ENCODE data around the gene MICALL1.

MICALL1 gene

DNA sequence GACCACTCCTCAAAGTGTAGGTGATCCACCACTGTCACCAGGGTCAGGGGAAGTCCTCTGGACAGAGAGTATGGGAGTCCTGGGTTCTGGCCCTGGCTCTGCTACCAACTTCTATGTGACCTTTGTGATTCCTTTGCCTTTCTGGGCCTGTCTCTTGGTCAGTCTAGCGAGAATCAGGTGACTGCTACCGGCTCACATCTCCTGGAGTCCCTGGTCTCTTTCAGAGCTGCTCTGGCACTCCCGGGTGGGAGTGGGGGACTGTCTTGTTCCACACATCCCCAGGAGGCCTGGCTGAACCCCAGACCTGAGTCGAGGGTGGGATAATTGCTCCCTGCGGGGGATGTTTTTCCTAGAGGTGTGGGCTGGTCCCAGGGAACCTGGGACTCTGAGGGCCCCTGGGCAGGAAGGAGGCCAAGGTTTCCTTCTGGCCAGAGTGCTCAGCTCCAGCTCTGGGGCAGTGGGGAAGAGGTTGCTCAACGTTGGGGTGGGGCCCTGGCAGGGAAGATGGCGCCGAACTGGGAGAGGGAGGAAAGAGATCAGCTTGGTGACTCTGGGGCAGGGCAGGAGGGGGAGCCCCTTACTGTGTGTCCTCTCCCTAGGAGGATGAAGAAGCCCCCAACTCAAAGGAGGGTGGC lies 76.2 kb downstream of the MICALL1 start:
- DNase-seq (ENCODE audit: low read depth in 3 of 3, low spot score in 1 of 3), result no peak

GRCh38 chr22:37982938-37983859 lies 77.1 kb downstream of the MICALL1 start:
- DNase-seq (ENCODE audit: low read depth in 3 of 3, low spot score in 1 of 3), result no peak

DNA sequence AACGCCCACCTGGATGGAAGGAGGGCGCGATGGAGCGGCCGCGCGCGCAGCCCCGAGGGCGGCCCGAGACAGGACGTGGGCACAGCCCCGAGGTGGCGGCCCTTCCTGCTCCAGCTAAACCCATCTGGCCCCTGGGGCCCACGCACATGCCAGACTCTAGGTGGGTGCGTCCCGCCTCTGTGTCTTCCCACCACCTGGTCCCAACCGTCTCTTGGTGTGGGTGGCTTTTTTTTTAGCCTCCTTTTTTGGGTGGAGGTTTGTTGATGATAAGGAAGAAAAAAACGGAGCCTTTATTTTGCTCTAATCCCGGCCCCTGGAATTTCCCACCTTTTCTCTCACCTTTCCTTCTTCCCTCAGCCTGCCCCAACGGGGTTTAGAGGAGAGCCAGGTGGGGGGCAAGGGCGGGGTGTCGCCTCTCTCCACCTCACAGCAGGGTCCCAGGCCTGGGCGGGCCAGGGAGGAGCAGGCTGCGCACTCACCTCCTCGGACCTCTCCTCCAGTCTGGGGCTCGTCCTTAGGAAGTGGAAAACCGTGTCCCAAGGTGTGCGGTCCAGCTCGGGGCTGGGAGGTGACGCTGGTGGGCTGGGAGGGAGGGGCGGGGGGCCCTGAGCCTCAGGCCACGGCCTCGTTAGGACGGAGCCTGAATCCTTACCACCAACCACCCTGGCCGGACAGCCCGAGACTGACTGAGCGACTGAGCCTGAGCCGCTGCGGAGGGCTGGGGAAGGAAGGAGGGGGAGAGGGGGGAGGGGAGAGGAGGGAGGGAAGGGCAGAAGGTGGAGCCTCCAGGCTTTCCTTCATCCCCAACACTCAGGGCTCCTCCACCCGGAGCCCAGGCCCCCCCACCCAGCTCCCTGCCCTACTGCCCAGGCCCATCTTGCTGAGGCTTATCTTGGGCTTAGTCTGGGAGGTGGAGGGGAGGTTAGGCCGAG lies 78.0 kb downstream of the MICALL1 start, which contains the start of gene SOX10:
Gene SOX10, minus strand, starts transcription at position 696 of the 932 bp plus-strand sequence. CDS start 771 bp downstream, outside the sequence.
- DNase-seq (ENCODE audit: low read depth in 3 of 3, low spot score in 1 of 3), result no peak

GRCh38 chr22:37985050-37985585 lies 79.0 kb downstream of the MICALL1 start:
- DNase-seq (ENCODE audit: low read depth in 3 of 3, low spot score in 1 of 3), result no peak

DNA sequence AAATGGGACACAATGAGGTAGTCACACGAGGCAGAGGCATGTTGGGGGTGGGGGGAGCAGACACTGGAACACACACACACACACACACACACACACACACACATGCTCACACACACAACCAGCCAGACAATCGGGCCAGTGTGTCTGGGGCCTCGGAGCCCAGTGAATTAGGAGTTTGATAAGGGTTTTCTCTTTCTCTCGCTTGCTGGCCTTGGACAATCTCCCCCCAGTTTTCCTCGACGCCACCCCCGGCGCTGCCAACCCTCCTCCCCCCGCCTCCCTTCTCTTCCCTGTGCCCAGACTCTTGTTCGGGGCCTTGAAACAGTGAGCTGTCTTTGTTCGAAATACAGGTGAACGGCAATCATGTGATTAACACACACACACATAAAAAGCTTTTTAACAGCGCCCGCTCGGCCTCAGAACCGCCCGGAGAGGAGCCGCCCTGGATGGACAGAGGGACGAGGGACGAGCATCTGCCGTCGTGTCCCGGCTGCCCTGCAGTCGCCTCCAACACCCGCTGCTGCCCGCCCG lies 79.7 kb downstream of the MICALL1 start:
- DNase-seq (ENCODE audit: low read depth in 3 of 3, low spot score in 1 of 3), result no peak

GRCh38 chr22:37986371-37986770 lies 80.3 kb downstream of the MICALL1 start:
- no peak for DNase-seq (ENCODE audit: low read depth in 3 of 3, low spot score in 1 of 3)

GRCh38 chr22:37989146-37990045 lies 83.3 kb downstream of the MICALL1 start:
- no peak for DNase-seq (ENCODE audit: low read depth in 3 of 3, low spot score in 1 of 3)

DNA sequence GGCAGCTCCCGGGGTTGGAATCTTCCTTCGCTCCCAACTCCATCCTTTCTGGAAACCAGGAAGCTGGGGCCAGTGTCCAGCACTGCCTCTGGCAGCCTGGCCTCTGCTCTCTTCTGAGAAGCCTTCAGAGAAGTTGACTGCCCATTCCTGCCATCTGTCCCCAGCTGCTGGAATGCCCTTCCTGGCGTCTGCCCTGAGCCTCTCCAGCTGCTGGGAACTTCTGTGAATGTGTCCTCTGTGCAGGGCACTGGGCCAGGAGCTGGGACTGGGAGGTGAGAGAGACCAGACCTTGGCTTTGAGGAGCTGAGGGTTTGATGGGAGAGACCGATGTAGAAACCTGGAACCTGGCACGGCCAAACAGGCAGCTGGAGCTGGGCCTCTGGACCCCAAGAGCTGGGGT lies 84.2 kb downstream of the MICALL1 start:
- DNase-seq (ENCODE audit: low read depth in 3 of 3, low spot score in 1 of 3), result no peak

DNA sequence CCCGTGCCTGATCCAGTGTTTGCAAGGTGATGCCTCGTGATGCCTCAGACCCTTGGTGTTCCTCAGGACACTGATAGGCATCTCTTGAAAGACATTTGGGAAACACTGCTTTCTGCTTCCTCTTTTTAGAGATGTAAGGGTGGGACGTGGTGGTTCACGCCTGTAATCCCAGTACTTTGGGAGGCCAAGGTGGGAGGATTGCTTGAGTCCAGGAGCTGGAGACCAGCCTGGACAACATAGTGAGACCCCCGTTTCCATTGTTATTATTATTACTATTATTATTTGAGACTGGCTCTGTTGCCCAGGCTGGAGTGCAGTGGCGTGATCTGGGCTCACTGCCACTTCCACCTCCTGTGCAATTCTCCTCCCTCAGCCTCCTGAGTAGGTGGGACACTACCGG lies 84.8 kb downstream of the MICALL1 start:
- no peak for DNase-seq (ENCODE audit: low read depth in 3 of 3, low spot score in 1 of 3)

DNA sequence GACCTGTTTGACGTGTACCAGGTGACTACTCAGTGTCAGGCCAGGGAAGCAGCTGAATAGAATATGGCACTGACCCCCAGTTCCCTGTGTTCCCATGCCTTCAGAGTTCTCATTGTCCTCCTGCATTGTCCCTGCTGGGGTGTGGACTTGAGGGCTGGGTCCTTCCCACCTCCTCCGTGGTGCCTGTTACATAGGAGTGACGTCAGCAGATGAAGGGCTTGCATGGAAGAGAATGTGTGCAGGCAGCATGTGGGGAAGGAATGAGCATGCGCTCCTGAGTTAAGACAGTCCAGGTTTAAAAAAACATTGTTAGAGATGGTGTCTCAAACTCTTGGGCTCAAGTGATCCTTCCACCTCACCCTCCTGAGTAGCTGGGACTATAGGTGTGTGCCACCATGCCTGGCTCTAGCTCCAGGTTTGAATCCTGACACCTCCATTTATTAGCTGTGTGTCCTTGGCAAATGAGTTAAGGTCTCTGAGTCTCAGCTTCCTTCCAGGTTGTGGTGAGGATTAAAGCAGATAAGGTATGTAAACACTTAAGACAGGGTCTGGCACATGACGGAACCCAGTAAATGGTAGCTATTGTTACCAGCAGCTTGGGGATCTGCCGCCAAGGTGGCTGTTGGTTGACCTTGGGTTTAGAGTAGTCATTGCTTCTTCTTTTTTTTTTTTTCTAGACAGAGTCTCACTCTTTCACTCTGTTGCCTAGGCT lies 85.8 kb downstream of the MICALL1 start:
- DNase-seq (ENCODE audit: low read depth in 3 of 3, low spot score in 1 of 3), result no peak
